ENCODE results near the gene AKNA.

The AKNA gene

DNA sequence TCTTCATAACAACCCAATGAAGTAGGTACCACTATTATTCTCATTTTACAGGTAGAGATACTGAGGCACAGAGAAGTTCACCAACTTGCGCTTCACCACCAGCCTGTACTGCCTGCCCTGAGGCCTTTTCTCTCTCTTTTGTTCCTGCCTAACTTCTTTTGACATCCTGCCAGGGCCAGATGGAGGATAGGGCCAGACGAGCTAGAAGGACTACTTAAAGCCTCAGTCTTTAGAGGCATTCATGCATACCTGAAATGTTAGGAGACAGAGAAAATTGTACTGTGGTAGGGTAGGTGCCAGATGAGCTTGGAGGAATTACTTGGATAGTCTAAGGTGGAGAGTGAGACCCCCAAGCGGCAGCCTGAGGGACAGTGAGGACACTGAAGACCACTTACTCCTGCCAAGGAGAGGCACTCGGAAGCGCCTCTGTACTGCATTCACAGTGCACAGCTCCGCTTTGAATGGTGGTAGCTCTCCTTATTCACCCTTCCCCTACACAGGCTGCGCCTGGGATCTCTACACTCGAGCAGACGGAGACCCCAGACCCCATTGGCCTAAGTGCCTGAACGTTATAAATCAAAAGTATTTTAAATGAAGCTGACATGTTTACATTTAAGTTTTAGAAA, 71.1 kb downstream of the AKNA start:
- no peak for DNase-seq

DNA sequence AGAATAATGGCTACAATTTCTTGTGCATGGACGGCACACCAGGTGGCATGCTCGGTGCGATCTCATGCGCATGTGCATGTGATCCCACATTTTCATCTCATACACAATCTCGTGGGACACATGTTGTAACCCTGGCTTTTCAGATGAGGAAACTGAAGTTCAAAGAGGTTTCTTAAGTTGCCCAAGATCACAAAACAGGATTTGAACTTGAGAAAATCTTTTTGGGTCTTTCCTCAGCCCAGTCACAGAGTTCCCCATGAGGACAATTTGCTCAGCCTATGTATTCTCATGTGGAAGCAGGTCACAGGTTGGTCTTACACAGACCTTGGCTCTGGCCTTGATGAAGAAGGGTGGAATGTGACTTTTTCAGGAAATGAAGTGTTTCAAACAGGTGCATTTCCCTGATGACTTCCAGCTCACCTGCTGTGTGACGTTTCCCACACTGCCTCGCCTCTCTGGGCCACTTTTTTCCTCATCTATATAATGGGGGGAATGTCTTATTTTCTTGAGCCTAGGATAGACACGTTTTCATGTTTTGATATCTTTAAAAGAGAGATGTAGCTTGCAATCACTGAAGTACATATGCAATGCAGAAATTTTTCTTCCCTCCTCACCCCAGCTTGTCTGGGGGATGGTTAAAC, 71.9 kb downstream of the AKNA start:
- DNase-seq, result no peak

DNA sequence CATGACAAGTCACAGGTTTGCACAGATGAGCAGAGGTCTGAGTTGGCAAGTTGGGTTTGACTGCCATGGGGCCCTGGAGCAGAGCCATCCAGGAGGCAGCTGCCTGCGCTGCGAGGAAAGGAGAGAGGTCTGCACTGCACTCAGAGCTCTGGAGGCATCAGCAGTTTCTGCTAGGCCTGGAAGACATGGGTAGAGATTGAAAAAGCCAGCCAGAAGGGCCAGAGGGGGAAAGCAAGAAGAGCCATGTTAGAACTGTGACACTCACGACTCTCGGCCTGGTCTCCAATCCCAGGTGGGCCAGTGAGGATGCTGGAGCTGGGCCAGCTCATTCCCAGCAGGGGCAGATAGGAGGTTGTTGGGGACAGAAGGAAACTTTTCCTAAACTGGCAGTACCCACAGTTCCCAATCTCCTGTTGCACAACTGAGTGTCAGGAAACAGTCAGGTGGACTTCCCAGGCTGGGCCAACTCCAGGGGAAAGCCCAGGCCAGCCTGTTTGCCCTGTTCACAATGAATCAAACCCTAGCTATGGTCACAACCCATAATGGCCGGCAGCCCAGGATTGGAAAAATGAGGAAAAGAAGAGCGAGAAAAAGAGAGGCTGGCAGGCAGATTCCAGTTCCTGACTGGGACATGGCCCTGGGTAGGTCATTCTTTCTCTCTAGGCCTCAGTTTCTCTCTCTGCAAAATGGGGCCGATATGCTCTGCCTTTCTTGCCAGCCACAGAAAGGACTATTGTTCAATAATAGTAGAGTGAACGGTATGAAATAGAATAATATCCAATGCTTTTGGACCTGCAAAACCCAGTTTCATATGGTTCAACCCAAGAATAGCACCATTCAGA, 72.7 kb downstream of the AKNA start:
- no peak for DNase-seq

DNA sequence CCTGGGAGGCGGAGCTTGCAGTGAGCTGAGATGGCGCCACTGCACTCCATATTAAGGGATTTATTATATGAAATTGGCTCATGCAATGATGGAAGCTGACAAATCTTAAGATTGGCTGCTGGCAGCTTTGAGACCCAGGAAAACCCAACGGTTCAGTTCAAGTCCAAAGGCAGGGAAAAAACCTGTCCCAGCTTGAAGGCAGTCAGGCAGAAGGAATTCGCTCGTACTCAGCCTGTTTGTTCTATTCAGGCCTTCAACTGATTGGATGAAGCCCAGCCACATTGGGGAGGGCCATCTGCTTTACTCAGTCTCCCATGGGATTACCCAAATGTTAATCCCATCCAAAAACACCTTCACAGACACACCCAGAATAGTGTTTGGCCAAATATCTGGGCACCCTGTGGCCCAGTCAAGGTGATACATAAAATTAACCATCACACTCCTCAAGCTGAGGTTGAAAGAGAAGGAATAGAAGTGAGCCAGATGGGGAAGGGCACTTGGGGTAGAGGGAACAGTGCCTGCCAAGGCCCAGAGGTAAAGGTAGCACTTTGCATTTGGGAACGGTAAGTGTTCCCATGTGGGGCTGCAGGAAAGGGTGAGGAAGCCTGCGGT, 73.4 kb downstream of the AKNA start:
- DNase-seq, result no peak

DNA sequence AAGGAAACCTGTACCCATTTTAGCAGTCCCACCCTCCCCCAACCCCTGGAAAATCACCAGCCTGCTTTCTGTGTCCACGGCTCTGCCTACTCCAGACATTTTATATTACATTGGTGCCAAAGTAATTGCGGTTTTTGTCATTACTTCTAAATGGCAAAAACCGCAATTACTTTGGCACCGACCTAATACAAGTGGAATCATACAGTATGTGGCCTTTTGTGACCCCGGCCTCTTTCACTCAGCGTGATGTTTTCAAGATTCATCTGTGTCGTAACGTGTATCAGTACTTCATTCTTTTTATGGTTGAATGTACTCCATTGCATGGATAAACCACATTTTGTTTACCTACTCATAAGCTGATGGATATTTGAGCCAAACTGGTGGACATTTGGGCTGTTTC, 74.6 kb downstream of the AKNA start:
- no peak for DNase-seq

DNA sequence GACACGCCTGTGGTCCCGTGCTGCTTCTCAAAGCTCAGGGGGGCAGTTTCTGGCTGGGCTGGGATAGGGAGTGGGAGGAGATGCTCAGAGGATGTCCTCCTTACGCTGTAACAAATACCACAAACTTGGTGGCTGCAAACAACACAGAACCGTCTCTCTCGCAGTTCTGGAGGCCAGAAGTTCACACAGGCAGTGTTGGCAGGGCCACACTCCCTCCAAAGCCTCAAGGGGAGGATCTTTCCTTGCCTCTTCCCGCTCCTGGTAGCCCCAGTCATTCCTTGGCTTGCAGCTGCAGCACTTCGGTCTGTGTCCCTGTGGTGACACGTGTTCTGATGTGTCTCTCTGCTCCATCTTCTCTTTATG, 75.3 kb downstream of the AKNA start:
- DNase-seq, result no peak

DNA sequence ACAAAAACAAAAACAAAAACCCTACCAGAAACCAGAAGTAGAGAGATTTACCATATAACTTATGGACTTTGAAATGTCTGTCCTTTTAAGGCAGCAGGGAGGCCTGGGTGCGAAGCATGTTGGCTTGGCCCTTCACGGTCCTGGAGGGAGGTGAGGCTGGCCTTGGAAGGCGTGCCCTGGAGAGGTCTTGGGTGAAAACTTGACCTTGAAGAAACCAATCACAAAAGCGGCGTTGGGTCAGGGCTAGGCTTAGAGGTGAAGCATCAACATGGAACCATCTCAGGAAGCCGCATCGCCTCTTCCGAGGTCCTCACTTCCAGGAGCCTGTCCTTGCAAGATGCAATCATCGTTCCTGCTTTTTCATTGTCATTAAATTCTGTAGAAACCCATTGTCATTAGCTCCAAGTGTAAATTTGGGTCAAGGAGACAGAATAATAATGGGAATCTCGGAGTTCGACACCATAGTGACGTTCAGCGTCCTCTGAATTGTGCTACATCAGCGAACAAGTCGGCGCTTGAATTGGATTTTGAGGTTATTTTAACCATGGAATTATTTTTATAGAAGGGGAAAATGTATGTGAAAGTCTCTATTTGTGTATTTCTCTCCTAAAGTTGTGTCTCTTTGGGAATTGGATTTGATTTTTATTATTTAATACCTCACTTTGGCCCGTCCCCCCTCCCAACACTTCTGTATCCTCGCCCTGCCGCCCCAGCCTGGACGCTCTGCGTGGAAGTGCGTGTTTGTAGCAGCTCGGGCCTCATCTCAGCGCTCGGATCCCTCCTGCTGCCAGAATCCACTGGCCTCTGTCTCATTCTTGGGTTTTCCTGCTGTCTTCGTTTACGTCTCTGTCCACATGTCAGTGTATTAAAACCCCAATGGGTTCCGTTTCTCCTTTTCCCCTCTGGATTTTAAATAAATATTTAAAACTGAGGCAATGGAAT, 75.9 kb downstream of the AKNA start:
- no peak for DNase-seq

DNA sequence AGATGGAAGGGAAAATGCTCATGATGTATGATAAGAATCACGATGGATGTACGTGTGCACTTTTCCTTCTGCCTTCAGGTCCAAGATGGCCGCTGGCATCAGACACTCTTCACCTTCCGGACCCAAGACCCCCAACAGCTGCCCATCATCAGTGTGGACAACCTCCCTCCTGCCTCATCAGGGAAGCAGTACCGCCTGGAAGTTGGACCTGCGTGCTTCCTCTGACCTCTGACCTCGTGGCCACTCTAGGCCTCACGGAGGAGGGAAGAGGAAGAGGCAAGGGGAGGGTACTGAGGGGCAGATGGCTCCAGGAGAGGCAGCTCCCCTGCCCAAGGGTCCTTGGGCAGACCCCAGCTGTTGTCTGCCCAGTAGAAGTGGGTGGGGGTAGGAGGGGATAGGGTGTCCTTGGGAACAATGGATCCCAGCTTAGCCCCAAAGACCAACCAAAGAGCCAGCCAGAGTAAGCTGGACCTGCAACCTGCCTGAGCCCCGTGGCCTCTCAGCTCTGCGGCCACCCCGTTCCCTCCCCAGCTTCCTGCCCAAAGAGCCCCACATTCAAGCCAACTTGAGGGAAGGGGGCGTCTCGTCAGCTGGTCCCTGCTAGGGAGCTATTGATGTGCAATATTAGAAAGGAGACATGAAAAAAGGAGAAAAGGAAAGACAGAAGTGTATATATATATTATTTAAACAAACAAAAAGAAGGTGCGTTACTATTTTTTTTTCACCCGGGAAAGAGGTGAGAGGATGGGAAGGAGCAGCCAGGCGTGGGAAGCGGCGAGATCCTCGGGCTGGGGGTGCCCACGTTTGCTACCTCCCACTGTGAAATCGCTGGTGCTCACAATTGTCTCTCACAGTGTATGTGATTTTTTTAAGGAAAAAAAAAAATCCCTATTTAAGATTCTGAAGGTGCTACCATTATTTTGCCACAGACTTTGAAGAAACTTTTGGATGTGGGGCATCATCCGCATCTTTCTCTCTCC, 77.0 kb downstream of the AKNA start:
- DNase-seq, result no peak

DNA sequence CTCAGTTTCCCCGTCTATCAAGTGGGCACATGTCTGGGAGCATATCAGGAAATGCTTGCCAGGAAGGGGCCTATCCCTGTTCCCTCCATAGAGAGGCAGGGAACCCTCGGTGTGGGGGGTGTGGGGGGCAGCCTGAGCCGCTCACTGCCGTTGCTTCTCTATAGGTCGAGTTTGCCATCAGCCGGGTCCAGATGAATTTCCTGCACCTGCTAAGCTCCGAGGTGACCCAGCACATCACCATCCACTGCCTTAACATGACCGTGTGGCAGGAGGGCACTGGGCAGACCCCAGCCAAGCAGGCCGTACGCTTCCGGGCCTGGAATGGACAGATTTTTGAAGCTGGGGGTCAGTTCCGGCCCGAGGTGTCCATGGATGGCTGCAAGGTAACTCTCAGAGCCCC, 78.7 kb downstream of the AKNA start:
- no peak for DNase-seq

DNA sequence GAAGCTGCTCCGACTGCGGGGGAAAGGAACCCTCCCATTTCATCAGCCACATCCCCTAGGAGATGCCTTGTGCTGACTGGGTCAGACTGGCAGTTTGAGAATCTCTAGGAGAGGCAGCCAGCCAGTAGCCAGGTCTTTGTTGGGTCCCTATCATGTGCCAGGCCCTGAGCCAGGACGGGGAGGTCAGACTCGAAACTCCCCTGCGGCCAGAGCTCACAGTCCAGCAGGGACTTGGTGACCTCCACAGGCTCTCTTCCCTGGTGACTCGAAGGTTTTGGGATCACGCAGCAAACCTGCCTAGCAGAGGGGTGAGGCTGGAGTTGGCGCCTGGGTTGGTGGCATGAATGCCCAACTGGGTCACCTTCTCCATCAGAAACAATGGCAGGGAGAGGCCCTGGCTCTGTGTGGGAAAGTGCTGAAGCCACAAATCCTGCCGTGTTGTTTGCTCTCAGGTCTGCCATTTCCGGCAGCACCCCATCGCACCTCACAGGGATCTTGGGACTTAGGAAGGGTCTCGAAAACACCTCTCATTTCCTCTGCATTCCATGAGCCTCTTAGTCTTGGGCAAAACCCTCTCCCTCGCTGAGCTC, 79.3 kb downstream of the AKNA start:
- DNase-seq, result no peak

DNA sequence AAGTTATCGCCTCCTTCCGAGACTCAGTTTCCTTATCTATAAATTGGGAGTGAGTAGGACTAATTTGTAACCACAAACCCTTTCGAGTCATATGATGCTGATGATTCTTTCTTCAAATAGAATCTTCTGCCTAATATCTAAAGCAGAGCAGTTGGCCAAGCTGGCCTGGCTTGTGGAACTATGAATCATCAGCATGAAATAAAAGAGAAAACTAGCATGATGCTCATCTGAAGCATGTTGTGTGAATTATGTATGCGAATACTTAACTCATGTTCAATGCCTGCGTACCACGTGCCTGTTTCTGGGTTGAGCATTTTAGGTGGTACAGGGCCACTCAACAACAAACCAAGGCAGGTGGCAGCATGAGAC, 79.9 kb downstream of the AKNA start:
- no peak for DNase-seq

DNA sequence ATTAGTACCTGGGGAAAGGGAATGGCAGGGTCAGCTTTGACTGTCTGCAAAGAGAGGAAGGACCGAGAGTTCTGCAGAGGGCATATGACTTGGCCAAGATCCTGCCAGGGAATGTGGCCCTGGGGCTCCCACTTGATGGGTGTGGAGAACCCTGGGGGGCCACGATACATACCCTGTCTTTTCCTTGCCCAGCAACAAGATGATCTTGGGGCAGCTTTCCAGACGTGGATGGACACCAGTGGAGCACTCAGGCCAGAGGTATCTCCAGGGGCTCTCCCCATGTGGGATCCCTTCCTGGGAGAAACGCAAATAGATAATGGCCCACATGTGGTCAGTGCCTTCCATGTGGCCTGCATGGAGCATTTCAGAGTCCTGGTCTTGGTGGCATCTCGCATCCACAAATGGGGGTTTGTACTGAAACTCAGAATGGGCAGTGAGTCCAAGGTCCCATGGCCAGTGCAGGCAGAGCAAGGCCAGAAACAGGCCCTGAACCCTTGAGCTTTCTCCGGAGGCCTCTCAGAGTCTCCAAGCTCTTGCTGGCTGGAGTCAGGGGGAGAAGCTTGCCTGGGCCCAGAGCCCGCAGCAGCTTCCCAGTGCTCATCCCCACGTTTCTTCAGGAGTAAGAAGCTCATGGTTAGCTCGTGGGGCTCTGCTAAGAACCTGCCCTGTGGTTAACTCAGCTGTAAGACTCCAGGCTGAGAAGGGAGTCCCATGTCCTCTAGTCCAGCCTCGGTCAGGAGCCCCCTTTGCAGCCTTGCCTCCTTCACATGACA, 83.2 kb downstream of the AKNA start:
- DNase-seq, result no peak

DNA sequence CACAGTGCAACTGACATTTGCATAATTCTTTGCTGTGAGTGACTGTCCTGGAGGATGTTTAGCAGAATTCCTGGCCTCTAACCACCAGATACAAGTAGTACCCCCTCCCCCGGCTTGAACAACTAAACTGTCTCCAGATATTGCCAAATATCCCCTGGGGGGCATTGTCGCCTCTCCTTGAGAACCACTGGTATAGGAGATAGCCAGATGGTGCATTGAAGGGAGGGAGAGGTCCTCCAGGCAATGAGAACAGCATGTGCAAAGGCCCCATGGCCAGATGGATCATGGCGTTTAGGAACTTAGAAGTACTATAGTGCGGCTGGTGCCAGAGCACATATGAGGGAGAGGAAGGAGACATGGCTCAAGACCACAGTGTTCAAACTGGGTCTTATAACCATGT, 83.8 kb downstream of the AKNA start:
- DNase-seq, result no peak

DNA sequence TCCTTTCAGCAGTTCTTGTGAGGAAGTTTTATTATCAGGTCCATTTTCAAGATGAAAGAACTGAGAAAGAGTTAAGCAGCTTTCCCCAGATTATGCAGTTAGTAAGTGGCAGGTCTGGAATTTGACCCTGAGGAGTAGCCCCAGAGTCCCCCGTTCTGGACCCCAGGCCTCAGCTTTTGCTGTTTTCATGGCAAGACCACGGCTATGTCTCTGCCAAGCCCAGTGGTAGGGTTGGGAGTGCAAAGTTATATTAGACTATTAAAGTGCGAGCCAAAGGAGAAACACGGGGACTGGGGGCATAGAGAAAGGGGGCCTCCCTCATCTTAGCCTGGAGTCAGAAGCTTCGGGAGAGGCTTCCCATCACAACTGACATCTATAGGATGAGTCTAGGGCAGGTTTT, 84.2 kb downstream of the AKNA start:
- DNase-seq, result no peak

DNA sequence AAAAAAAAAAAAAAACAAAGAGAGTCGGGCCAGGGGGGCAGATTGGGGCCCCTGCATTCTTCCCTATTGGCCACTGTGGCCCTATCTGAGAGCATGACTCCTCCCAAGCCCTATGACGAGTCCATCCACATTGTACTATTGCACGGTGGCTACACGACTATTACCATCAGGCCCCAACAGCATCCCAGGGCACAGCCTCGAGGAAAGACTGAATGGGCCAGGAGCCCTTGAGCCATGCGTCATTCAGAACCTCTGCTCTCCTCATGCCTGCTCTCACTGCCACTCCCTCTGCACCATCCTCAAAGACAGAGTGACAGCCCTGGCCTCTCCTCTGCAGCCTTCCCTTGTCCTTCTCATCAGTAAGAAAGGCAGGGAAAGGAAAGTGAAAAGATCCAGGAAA, 85.1 kb downstream of the AKNA start:
- no peak for DNase-seq

DNA sequence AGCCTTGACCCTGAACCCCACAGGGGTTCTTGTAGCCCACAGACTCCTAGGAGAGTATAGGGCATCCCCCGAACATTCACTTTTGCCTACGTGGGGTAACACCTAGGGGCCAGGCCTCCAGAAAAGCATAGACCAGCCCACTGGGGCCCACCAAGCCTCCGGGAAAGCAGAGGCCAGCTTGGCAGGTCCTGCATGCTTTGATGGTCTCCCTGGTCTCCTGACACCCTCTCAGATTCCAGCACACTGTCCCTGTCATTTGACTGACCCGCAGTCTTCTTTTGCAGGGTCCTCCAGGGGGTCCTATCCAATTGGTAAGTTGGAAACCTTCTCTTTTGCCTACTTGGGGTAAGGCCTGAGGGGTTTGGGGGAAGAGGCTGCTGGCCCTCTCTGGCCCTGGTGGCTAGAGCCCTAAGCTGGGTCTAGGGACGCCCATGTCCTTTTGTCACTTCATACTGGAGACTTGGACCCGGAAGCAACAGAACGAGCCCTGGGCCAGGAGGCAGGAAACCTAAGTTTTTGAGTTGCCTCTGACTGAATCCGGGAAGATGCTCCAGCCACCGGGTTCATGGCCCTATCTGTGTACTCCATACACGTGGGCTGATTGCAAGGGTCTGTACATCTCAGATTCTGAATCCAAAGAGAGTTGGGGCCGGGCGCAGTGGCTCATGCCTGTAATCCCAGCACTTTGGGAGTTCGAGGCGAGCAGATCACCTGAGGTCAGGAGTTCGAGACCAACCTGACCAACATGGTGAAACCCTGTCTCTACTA, 85.8 kb downstream of the AKNA start:
- DNase-seq, result no peak

DNA sequence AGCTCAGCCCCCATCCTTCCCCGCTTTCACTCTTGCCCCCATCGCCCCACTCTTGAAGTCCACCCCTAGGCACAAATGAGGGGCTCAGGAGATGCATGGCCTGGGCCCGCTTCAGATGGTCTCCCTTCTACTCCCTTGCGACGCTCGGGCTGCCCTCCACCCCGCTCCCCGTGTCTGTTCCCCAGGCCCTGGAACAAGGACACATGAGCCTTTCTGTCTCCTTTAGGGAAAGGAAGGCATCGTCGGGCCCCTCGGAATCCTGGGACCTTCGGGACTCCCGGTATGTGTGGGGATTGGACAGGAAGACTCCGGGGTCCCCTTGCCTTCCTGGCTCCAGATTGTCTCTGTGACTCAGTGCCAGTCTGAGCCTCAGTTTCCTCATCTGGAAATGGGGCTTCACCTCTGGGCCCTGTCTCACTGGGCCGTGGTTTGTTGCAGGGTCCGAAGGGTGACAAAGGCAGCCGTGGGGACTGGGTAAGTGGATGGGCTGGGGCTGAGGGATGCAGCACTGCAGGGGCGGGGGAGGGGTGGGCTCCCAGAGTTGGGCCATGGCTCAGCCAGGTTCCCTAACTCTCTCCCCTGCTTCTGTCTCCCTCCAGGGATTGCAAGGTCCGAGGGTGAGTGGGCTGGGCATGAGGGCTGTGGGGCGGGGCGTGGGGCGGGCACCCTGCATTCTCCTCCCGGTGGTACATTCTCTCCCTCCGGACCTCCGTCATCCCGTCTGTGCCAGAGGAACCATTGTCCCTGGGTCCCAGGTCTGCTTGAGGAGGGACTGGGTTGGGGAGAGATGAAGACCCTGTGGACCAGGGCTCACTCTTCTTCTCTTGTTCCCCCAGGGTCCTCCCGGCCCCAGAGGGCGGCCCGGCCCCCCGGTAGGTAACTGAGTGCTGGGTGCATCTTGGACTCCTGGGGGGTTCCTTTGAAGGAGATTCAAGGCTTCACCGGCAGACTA, 86.7 kb downstream of the AKNA start:
- no peak for DNase-seq

DNA sequence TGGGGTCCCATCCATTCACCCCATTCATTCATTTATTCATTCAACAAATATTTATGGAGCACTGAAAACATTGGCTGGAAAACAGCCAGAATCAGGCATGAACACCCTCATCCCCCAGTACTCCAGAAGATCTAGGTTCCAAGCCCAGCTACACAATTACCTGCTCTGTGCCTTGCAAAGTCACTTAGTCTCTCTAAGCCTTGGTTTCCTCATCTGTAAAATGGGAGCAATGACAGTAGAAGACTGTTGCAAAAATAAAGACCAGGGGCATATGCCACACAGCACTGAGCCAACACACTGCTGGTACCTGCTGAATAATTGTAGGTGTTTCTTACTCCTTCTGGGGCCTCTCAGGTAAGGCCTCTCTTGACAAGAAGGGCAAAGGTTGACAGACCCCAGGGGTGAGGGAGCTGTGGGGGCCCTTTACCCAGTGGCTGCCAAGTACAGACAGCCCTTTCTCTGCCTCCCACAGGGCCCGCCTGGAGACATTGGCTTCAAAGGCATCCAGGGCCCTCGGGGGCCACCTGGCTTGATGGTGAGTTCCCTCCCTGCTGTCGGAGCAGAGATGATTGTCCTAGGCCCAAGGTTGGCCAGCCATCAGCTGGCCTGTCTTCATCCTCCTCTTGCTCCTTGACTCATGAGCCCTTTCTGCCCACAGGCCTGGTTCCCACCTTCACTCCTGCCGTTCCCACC, 87.5 kb downstream of the AKNA start:
- no peak for DNase-seq
